Astrocyte of the cerebellum (primary cell): ENCODE measurements around the gene ZNF763.
"Not testable (repeated sequence)": the region's sequence is repeated elsewhere in the genome, so short reads cannot be mapped to it uniquely, and the experiment has no call there.

Source experiments
- DNase-seq: peaks from one replicate; pipeline ENCODE4 v3.0.0-alpha.2; 2011; ENCODE audit warnings: low read depth
- H3K4me3 ChIP-seq: 2 replicates; pipeline ENCODE4 v1.5.1; 2011; ENCODE audit warnings: mild to moderate bottlenecking, low read depth, low read length, moderate library complexity
- in situ Hi-C: cut with HindIII; loops from 2 replicates; pipeline ENCODE4 v1.10.0; 2017; ENCODE audit warnings: low sequenced_read_pairs
- TF ChIP-seq, protein P1 (sequence below): IDR thresholded peaks from 2 replicates; pipeline ENCODE4 v1.5.1; 2012; ENCODE audit warnings: low read length, low read depth, moderate library complexity, mild to moderate bottlenecking; ENCODE audit errors: missing control alignments

The ZNF763 gene

DNA sequence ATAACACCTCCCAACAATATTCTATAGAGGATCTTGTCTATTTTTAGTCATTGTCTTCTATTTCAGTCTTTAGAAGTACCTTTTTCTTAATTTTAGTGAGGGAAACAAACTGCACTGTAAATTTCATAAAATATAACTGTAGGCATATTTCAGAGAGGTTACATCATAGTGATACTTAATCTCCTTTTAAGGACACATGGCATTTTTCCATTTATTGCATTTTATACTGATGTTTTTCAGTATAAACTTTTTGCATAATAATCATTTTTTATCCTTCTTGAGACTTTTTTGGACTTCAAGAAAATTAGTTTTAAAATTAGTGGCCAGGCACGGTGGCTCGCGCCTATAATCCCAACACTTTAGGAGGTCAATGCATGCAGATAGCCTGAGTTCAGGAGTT is 33.3 kb upstream of the ZNF763 start:
- in situ Hi-C loops, result no loop called here
- TF ChIP-seq, protein P1, sequence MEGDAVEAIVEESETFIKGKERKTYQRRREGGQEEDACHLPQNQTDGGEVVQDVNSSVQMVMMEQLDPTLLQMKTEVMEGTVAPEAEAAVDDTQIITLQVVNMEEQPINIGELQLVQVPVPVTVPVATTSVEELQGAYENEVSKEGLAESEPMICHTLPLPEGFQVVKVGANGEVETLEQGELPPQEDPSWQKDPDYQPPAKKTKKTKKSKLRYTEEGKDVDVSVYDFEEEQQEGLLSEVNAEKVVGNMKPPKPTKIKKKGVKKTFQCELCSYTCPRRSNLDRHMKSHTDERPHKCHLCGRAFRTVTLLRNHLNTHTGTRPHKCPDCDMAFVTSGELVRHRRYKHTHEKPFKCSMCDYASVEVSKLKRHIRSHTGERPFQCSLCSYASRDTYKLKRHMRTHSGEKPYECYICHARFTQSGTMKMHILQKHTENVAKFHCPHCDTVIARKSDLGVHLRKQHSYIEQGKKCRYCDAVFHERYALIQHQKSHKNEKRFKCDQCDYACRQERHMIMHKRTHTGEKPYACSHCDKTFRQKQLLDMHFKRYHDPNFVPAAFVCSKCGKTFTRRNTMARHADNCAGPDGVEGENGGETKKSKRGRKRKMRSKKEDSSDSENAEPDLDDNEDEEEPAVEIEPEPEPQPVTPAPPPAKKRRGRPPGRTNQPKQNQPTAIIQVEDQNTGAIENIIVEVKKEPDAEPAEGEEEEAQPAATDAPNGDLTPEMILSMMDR, result no peak
- H3K4me3 ChIP-seq, result no peak overlapping the region
- DNase-seq, result no peak

DNA sequence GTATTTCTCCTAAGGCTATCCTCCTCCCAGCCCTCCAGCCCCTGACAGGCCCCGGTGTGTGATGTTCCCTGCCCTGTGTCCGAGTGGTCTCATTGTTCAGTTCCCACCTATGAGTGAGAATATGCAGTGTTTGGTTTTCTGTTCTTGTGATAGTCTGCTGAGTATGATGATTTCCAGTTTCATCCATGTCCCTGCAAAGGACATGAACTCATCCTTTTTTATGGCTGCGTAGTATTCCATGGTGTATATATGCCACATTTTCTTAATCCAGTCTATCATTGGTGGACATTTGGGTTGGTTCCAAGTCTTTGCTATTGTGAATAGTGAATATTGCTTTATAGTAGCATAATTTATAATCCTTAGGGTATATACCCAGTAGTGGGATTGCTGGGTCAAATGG is 29.0 kb upstream of the ZNF763 start:
- DNase-seq, in situ Hi-C loops, H3K4me3 ChIP-seq: not testable (repeated sequence)

DNA sequence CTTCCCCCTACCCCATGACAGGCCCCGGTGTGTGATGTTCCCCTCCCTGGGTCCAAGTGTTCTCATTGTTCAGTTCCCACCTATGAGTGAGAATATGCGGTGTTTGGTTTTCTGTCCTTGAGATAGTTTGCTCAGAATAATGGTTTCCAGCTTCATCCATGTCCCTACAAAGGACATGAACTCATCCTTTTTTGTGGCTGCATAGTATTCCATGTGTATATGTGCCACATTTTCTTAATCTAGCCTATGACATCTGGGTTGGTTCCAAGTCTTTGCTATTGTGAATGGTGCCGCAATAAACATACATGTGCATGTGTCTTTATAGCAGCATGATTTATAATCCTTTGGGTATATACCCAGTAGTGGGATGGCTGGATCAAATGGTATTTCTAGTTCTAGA is 26.5 kb upstream of the ZNF763 start:
- DNase-seq, H3K4me3 ChIP-seq, in situ Hi-C loops: not testable (repeated sequence)

DNA sequence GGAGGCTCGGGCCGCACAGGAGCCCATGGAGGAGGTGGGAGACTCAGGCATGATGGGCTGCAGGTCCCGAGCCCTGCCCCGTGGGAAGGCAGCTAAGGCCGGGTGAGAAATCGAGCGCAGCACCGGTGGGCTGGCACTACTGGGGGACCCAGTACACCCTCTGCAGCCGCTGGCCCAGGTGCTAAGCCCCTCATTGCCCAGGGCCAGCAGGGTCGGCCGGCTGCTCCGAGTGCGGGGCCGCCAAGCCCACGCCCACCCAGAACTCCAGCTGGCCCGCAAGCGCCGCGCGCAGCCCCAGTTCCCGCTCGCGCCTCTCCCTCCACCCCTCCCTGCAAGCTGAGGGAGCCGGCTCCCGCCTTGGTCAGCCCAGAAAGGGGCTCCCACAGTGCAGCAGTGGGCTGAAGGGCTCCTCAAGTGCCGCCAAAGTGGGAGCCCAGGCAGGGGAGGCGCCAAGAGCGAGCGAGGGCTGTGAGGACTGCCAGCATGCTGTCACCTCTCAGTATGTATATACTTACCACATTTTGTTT is 23.4 kb upstream of the ZNF763 start:
- H3K4me3 ChIP-seq, in situ Hi-C loops, DNase-seq: not testable (repeated sequence)

DNA sequence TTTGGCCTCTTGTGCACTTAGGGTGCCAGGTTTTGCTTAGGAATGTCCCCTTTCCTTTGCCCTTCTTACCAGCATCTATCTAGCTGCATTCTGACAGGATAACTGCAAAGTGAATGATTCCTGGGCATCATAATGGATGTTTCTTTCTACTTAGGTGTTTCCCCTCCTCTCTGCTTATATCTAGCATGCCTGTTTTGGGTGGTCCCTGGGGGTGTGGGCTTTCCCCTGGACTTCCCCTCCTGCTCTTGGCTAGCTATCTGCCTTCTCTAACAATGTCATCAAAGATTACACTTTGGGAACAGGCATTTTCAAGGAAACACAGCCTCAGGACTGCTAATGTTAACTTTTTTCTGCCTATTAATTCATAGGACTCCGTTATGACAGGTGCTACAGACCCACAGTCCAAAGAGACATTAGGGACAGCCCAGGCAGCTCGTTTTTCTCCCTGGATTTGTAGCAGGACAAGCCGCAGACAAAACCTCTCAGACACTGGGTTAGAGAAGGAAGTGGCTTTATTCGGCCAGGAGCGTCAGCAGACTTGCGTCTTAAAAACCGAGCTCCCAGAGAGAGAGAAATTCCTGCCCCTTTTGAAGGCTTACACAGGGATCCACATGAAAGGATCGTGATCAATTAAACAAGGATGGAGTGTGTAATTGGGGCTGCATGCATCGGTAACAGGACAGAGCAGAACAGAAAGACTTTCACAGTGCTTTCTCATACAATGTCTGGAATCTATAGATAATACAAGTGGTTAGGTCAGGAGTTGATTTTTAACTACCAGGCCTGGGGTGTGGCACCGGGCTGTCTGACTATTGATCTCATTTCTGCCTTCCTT is 22.6 kb upstream of the ZNF763 start:
- in situ Hi-C loops, result no loop called here

DNA sequence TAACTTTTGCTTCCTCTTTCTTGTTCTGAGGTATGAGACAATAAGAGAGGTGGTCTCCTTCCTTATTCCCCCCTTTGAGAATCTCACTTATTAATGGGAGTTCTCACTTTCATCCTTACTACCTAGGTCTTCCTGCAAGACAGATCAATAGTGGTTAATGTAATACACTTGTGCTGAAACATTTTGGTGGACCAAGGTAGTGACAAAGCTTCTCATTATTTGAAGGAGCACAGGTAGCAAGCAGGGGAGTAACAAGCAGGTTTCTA is 22.1 kb upstream of the ZNF763 start:
- no peak for DNase-seq
- TF ChIP-seq, protein P1, result no peak
- H3K4me3 ChIP-seq, result no peak overlapping the region
- in situ Hi-C loops, result no loop called here

More for the DNA sequence above, 22.6 kb upstream of the ZNF763 start:
- DNase-seq, result no peak
- H3K4me3 ChIP-seq, result no peak overlapping the region
- TF ChIP-seq, protein P1, result no peak

DNA sequence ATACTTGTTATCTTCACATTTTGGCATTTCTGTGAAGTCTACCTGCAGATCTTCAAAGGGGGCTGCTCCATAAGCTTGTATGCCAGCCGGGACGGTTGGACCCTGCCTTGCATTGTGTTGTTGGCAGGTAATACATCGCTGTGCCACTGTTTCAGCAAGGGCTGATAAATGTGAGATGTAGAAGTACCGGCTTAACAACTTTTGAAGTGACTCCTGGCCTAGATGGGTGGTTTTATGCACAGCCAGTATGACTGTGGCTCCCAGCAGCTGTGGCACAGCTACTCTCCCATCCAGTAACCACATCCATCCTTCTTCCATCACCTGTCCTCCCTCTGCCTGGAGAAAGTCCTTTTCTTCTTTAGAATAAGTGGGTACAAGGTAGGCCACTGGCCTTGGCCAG is 20.2 kb upstream of the ZNF763 start:
- TF ChIP-seq, protein P1, result no peak
- in situ Hi-C loops, result no loop called here
- DNase-seq, result no peak
- no peak overlapping the region for H3K4me3 ChIP-seq

DNA sequence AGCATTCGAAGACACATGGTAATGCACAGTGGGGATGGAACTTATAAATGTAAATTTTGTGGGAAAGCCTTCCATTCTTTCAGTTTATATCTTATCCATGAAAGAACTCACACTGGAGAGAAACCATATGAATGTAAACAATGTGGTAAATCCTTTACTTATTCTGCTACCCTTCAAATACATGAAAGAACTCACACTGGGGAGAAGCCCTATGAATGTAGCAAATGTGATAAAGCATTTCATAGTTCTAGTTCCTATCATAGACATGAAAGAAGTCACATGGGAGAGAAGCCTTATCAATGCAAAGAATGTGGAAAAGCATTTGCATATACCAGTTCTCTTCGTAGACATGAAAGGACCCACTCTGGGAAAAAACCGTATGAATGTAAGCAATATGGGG is 16.2 kb upstream of the ZNF763 start:
- in situ Hi-C loops, result no loop called here
- TF ChIP-seq, protein P1, result no peak
- H3K4me3 ChIP-seq, result no peak overlapping the region
- DNase-seq, result no peak
